Erythroblast (primary cell): ENCODE results near the gene STYXL1.
A peak's percentile ranks its signal among the peaks of the same experiment; 100 is the strongest.
"Not testable (repeated sequence)": the region's sequence is repeated elsewhere in the genome, so short reads cannot be mapped to it uniquely, and the experiment has no call there.

ENCODE experiments used
- DNase-seq, 2 experiments: peaks; one replicate each; lab custom pipeline; 2025; lab: John Stamatoyannopoulos, UW
- GATA1 ChIP-seq: IDR thresholded peaks from 2 replicates; pipeline ENCODE4 v1.6.1; 2011; ENCODE audit warnings: low read depth, mild to moderate bottlenecking, control low read depth, low read length, moderate library complexity
- POLR2A ChIP-seq: IDR thresholded peaks from 2 replicates; pipeline ENCODE4 v1.6.1; 2011; ENCODE audit warnings: mild to moderate bottlenecking, low read length

Gene STYXL1

GRCh38 chr7:76057813-76058145 is 10.0 kb upstream of the STYXL1 start:
- no peak for TF ChIP-seq GATA1
- TF ChIP-seq POLR2A = no peak
- DNase-seq = no peak

GRCh38 chr7:76057103-76057812 is 9.5 kb upstream of the STYXL1 start:
- no peak for DNase-seq
- TF ChIP-seq POLR2A (no peak), GATA1 (no peak)

GRCh38 chr7:76056241-76056640 is 8.4 kb upstream of the STYXL1 start:
- TF ChIP-seq GATA1 = no peak
- no peak for DNase-seq

- TF ChIP-seq POLR2A (no peak), GATA1 (no peak)
These were observed 6.6 kb upstream of the STYXL1 start for GRCh38 chr7:76054123-76055120.

GRCh38 chr7:76053461-76053860 is 5.7 kb upstream of the STYXL1 start:
- TF ChIP-seq GATA1 (no peak), POLR2A (no peak)
- DNase-seq = no peak

More at GRCh38 chr7:76054123-76055120, 6.6 kb upstream of the STYXL1 start:
- DNase-seq = no peak

GRCh38 chr7:76052681-76053080 is 4.9 kb upstream of the STYXL1 start:
- DNase-seq = not testable (repeated sequence)

- no peak for TF ChIP-seq GATA1
- TF ChIP-seq POLR2A = no peak
- DNase-seq = no peak
These were observed 4.0 kb upstream of the STYXL1 start for GRCh38 chr7:76051840-76052239.

- TF ChIP-seq GATA1 = no peak
- TF ChIP-seq POLR2A = no peak
- DNase-seq = peak; percentile 27 to 45
These were observed 2.7 kb upstream of the STYXL1 start for GRCh38 chr7:76050545-76050944.

- no peak for DNase-seq
- TF ChIP-seq GATA1 (no peak), POLR2A (no peak)
These were observed 1.5 kb upstream of the STYXL1 start for GRCh38 chr7:76049295-76049694.

GRCh38 chr7:76048668-76048988 is 828 bp upstream of the STYXL1 start:
- TF ChIP-seq POLR2A (no peak), GATA1 (no peak)
- DNase-seq = peak in 1 of 2 experiments; percentile 57

- no peak for TF ChIP-seq POLR2A
- no peak for TF ChIP-seq GATA1
- peak; percentile 58 to 69 for DNase-seq
These were observed 442 bp downstream of the STYXL1 start for GRCh38 chr7:76047305-76047810.

GRCh38 chr7:76044375-76044865 is 3.4 kb downstream of the STYXL1 start:
- DNase-seq = no peak
- no peak for TF ChIP-seq POLR2A
- TF ChIP-seq GATA1 = no peak

- TF ChIP-seq GATA1 (no peak), POLR2A (no peak)
- DNase-seq = no peak
These were observed 7.7 kb downstream of the STYXL1 start for GRCh38 chr7:76040126-76040525.

- TF ChIP-seq POLR2A (no peak), GATA1 (no peak)
- no peak for DNase-seq
These were observed 10.5 kb downstream of the STYXL1 start for GRCh38 chr7:76037310-76037709.
